ENCODE measurements around the gene CHN2.

Gene CHN2

DNA sequence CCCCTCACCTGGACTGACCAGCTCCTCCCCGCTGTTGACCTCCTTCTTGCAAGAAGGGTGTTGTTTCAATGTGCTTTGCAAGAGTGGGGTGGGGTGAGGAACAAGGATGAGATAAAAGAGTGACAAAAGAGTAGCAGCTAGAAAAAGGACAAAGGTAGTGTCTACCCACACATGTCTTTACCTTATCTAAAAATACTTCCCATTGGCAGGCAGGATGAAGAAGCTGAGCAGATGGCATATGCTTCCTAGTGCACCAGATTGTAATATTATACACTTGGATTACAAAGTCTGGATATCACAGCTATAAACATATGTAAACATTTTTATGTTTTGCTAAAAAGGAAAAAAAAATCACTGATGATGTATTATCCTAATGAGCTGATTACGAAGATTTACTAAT is 34.5 kb downstream of the CHN2 start:
- no peak for DNase-seq

DNA sequence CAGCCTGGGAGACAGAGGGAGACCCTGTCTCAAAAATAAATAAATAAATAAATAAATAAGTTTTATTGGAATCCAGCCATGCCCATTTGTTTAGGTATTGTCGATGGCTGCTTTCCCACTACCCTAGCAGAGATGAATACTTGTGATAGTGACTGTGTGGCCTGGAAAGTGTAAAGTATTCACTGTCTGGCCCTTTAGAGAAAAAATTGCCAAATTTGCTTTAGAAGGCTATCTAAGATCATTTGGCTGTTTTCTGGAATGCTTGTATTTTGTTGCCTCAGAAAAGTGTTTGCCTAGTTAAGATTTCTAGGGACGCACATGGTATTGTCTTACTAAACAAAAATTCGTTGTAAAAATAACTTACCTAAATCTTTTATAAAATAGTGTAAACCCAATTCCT is 35.4 kb downstream of the CHN2 start:
- DNase-seq, result no peak

DNA sequence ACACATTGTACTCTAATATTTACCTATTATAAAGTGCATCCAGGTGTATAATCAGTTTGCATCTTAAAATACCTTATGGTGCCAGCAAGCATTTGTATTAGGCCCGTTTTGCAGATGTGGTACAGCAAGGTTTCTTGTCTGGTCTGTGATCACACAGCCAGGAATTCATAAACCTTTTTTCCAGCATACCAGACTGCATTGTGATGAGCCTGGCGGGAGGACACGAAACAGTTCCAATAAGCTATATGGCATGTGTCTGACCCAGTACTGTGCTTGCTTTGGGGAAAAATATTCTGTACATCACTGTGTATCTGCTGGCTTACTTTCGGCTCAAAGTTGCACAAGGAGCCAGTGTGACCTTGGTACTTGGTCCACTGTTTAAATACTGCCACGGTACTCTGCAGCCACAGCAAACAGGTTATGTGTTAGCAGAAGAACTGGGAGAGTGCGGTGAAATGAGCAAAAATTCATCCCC is 36.3 kb downstream of the CHN2 start:
- DNase-seq, result no peak

DNA sequence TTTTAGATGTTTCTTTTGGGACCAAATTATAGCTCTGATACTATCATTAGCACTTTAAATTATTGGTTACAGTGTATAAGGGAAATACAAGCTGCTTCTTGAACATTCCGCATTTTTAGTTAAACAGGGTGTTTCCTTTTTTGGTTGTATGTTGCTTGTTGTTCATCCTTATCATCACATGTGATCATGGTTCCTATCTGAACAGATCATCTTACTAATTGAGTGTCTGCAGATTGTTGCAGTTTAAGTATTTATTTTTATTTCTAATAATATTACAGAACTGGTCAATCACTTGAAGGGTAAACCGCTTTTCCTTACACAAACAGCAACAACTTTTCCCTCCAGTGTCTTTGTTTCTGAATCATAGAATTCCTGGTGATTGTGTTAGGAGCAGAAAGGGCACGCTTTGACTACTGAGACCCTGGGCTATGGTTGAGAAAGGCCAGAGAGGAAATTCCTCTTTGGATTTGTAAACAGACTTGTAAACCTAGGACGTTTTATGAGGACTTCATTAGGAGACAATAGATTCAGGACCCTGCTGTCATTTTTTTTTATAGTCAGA is 37.2 kb downstream of the CHN2 start:
- no peak for DNase-seq

DNA sequence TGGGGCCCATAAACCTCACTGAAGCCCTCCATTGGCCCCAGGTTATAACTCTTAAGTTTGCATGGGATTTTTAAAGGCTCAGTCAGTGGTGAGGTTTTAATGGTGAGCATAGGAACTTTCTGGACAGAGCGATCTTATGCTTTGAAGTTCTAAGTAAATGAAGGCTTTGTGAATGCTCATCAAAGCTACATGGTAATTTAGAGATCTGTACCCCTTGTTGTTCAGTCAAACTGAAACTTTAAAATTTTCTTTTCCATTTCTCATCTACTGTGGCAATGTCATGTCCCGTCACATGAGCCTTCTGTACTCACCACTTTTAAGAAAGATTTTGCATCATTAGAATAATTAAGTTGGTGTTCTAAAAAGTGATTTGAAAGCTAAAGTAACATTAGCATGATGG is 39.9 kb downstream of the CHN2 start:
- no peak for DNase-seq

DNA sequence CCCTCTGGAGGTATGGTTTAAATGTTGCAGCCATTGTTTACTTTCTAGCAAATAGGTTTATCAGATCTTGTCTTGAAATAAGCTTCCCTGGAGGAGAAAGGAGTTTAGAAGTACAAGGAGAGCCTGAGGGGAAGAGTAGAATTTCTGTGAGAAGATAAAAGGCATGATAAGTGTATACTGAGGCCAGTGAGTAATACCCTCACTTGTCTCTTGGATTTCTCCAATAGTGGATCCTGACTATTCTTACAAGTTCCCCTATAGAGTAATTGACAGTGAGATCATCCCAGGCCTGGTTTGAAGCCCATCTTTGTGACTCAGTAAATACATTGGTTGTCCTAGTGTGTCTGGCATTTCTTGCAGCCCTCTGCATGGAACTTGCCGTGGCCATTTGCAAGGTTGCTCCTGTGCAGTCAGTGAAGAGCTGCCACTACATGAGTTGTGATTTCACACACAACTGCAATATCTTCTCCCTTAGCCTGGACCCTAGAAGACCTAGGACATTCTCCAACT is 41.6 kb downstream of the CHN2 start:
- no peak for DNase-seq

DNA sequence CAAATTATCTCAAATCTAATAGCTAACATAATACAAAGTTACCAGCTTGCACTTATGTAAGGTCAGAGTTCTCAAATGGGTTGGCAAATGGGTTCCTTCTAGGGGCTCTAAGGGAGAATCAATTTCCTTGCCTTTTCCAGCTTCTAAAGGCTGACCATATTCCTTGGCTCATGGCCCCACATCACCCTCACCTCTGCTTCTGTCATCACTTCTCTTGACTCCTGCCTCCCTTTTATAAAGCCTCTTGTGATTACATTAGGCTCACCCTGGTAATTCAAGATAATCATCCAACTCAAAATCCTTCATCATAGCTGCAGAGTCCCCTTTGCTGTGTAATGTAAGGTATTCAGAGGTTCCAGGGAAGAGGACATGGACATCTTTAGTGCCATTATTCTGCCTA is 42.1 kb downstream of the CHN2 start:
- DNase-seq, result no peak

DNA sequence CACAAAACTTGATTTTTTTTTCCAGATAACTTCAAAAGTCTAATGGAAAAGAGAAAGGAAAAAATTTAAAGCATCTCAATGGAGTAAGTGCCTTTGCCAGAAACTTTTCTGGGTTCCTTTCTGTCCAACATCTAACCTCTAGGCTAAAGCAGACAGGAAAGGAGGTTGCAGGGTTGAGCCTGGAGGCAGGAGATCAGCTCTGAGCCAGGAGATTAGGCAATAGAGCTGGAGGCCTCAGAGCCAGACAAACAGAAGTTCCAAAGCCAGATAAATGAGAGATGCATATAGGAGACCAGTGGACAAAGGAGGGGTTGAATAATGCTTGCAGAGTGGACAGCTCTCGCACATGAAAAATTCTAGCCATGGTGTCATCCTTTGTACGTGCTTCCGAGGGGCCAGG is 42.9 kb downstream of the CHN2 start:
- no peak for DNase-seq

DNA sequence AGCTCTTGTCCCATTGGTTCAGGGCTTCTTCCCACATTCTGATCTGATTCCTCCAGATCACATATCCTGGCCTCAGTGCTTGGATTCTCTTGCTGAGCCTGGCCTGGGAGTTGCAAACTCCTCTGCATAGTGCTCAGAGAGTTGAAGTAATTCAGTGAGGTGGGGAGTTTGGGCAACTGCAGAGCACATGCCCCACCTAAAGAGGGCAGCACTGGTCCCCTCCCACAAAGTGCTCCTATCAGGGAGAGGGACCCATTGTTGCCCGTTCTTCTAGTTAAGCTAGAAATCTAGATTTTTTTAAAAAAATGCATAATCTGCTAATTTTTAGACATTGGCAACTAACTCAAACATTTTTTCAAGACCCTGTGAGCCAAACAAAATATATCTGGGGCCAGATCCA is 45.1 kb downstream of the CHN2 start:
- no peak for DNase-seq

DNA sequence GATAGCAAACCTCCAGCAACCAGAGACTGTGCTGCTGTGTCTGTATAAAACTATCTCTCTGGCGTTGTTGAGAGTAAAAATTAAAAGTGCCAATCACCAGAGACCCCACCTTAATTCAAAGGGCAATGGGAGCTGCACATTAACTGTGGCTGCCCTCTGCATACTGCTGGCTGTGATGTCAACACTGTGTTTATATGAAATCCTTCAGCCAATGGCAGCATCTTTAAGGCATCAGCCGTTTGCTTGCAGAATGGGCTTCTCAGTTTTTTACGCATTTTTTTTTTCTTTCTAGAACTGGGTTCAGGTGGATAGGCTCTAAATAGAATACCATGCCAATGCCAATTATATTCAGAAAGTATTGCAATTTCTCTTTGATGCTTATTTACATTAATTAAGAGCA is 47.7 kb downstream of the CHN2 start:
- no peak for DNase-seq

DNA sequence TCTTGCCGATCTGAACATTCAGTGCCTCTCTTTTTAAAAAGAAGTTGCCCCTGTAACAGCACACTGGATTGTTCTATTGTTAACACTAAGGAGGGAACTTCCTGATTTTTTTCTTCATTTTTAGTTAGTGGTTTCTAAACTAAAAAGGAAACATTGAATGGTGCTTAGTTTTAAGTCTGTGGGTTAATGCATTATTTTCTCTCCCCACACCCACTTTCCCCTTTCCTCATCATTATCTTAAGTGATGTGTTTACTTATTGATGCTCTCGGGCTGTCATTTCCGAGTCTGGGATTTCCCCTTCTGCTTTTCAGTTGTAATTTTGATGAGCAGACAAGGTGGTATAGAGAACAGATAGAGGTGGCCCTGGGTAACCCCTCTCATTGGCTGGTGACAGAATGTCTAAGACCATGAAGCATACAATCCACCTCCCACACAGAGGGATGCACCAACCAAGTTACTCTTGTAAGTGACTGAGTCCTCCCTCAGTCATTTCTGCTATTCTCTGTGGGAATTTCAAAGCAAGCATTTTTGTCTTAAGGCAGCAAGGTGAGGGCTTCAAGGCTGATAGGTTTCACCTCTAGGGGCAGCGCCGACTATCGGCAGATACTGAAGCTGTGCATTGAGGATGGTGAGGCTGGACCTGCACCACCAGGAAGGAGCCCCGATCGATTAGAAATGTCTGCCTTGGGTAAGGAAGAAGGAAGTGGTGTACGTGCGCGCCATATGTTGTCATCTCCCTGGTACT is 49.5 kb downstream of the CHN2 start:
- DNase-seq, result peak; percentile 83

DNA sequence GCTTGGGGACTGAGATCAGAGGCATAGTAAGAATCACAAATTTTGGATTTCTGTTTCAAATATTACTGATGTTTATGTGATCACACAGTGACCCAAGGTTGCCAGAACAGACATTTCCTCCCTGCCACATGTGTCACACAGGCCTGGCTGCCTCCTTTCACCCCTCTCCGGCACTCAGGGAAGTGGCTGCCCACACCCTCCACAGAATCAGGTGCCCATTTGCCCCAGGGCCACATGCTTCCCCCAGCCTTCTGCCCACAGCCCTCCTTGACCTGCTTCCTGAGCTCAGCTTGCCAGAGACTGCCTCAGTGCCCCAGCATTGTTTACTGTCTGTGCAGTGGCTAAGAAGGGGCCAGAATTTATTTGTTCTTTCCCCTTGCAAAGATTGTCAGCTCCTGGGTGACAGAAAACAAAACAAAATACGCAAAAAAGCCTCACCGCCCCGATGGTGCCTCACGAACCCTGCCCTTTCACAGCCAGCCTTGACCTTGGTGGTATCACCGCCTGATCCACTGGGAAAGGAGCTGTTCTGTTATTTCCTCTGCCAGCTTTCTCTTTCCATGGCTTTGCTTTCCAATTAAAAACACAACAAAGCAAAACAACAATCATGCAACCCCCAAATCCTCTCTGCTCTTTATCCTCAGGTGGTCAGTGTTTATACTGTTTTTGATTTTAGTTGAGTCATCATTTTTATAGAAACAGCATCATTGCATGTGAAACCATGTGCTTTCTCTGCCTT is 52.8 kb downstream of the CHN2 start:
- DNase-seq, result no peak

DNA sequence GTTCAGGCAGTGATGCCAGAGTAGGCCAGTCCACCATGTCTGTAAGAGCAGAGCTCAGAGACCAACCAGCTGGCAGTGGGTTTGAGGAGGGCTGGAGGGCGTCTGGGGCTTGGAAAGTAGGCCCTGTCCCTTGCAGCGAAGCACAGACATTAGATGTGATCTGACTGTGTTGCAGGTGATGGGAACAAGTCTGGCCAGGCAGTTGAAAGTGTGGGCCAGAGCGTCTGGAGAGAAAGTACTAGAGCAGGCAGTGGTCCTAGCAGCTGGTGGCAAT is 53.3 kb downstream of the CHN2 start:
- no peak for DNase-seq

DNA sequence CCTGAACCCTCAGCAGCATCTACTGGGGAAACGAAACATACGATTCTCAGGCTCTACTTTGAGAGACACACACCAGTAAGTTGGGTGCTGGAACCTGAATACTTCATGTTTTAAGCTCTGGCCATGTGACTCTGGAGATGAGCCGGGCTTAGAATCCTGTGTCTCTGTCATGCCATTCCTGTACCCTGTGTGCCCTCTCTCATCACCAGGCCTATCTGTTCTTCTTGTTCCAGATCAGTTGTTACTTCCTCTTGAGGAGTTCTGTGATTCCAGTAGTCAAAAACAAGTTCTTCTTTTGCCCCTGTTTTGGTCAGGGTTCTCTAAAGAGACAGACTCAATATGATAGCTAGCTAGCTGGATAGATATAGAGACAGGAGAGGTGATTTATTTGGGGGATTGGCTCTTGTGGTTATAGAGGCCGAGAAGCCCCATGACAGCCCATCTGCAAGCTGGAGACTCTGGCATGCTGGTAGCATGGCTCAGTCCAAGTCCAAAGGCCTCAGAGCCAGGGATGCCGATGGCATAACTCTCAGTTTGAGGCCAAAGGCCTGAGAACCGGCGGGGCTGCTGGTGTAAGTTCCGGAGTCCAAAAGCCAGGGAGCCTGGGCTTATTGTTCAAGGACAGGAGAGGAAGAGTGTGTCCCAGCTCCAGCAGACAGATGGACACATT is 54.3 kb downstream of the CHN2 start:
- no peak for DNase-seq

DNA sequence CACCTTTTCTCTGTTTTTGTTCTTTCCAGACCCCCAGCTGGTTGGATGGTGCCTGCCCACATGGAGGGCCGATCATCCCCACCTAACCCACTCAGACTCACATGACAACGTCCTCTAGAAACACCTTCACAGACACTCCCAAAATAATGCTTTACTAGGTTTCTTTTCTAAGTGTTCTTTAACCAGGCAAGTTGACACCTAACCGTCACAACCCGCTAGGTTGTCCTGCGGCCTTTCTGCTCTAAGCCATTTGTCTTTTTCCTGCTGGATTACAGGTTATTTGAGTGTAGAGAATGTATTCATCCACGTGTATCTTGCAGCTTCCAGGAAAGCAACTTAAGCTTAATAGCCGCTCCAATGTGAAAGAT is 54.8 kb downstream of the CHN2 start:
- DNase-seq, result no peak

DNA sequence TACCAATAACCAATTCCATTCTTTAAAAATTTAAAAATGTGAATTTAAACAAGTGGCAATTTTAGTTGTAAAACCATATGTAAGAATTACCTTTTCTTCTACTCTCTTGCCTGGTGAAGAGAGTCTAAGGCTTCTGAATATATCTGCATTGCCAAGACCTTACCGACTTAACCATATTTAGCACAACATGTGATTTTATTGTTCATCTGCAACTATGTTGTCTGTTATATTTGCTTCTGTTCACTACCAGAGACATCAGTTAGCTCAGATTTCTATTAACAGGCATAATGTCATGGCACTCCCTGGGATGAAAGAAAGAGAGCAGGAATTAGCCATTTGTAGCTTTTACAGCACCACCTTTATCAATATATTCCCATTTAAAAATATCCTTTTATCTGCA is 55.3 kb downstream of the CHN2 start:
- DNase-seq, result no peak

DNA sequence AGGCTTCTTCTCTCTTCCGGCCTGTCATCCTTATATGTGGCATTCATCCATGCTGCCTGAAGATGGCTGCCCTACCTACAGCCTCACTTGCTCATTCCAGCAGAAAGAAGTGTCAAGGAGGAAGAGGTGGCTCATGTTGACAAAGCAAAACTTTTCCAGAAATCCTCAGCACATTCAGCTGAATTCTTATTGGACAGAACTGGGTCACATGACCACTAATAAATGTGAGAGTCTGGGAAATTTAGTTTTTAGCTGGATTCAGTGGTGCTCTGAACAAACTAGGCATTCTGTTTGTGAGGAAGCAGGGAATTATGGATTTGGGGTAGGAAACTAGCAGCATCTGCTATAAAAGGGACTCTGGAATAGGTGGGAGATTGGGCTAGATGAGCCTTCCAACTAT is 58.6 kb downstream of the CHN2 start:
- DNase-seq, result no peak

DNA sequence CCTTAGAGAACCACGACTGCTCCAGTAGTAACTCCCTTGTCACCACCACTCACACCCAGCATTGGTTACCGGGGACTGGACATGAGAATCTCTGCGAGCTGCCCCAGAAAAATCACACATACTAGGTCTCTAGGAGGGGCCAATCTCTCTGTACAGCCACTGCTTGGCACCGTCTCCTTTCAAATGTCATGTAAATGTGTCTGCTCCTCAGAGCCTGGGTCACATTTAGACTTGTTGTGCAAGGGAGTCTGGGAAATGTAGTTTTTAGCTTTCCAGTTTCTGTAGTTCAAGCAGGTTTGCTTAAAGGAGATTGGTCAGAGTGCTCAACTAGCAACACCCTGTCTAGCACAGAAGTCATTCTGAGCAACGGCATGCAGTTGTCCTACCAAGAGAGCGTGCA is 60.0 kb downstream of the CHN2 start:
- DNase-seq, result no peak

DNA sequence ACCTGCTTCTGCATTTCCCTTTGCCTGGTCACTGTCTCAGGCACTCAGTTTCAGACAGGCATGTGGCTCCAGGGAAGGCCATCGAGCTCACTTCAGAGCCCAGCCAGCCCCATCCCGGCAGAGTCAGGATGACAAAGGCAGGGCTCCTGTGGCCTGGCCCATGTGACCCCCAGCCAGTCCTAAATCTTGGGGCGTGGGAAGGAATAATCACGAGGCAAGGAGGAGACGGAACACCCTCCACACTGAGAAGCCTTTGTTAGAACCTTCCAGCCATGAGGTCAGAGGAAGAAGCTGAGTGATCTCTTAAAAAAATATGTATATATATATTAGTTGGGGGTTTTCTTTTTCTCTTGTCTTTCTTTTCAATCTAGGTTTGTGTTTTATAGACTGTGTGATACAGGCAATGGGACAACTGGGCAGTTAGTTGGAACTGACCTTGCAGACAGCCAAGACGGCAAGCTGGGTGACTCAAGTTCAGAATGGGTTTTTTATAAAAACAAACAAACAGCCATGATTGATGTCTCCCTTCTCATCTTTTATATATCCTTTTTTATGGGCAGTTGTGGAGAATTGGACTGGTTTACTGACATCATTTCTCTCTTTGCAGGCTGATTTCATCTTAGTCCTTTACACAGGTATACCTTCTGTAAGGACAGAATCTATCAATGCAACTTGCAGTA is 60.8 kb downstream of the CHN2 start:
- DNase-seq, result no peak

DNA sequence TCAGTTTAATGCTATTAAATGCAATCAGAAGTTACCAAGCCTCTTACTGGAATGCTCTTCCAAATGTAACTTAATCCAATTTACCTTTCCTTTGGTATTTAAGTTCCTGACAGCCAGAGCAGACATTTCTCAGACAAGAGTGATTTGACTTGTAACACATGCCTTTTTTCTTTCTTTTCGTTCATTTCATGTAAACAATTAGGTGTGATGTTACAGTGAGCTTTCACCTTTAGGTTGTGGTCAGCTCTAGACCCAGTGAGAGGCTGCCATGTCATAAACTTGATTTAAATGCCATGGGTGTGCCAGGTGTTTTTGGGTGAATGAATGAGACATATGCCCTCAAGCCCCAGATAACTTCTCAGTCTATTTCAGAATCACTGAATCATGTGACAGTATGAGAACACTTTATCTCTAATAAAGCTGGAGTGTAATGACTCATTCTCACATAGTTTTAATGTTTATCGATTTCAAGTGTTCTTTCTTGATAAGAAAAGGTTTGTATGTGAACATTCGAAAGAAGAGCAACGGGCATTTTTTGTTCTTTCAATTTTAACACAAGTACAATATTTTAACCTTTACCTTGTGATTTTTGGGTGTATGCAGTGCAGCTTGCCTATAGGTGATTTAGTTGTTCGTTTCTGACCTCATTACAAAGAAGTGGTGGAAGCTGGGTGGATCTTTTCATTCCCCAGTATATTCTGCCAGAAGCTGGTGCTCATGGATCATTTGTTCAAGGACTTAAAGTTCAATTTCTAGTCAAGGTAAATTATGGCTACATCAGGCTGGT is 61.5 kb downstream of the CHN2 start:
- DNase-seq, result no peak

DNA sequence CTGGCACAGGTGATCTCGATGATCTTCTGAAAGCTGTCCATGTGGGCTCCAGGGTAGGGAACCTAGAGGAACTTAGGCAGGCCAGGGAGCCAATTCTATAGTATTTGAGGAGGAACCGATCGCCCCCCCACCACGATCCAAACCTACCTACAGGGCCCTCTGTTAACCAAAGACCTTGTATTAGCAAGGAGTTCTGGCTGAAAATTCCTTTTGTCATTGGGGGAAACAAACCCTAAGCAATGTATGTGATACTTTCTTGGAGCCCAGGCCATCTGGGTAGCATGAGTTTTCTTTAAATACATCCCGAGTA is 62.1 kb downstream of the CHN2 start:
- DNase-seq, result no peak

DNA sequence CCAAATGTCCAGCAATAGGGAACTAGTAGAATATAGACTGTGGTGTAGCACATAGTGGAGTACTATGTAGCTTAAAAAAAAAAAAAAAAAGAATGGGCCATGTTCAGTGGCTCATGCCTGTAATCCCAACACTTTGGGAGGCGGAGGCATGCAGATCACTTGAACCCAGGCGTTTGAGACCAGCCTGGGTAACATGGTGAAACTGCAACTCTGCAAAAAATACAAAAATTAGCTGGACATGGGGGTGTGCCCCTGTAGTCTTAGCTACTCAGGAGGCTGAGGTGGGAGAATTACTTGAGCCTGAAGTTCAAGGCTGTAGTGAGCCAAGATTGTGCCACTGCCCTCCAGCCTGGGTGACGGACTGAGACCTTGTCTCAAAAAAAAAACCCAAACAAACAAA is 64.4 kb downstream of the CHN2 start:
- DNase-seq, result no peak

All from activated effector memory CD4-positive, alpha-beta T cell treated with anti-CD3 and anti-CD28 coated beads, Interleukin-2, amount 50 U/mL, for 16 hours (primary cell).